PC-9 (cell line): ENCODE data around the gene APBA2.

Source experiments
- EZH2 ChIP-seq: fragments of 200-600 bp; sonication (generic); IDR thresholded peaks from 2 replicates; pipeline ENCODE4 v1.8.0; 2017; ENCODE audit warnings: antibody characterized with exemption, low read depth
- TF ChIP-seq, protein P1 (sequence below): fragments of 200-600 bp; sonication (generic); conservative IDR thresholded peaks from 2 replicates; pipeline ENCODE4 v1.6.1; 2017; ENCODE audit warnings: mixed run types, antibody characterized with exemption, mild to moderate bottlenecking, moderate library complexity

DNA sequence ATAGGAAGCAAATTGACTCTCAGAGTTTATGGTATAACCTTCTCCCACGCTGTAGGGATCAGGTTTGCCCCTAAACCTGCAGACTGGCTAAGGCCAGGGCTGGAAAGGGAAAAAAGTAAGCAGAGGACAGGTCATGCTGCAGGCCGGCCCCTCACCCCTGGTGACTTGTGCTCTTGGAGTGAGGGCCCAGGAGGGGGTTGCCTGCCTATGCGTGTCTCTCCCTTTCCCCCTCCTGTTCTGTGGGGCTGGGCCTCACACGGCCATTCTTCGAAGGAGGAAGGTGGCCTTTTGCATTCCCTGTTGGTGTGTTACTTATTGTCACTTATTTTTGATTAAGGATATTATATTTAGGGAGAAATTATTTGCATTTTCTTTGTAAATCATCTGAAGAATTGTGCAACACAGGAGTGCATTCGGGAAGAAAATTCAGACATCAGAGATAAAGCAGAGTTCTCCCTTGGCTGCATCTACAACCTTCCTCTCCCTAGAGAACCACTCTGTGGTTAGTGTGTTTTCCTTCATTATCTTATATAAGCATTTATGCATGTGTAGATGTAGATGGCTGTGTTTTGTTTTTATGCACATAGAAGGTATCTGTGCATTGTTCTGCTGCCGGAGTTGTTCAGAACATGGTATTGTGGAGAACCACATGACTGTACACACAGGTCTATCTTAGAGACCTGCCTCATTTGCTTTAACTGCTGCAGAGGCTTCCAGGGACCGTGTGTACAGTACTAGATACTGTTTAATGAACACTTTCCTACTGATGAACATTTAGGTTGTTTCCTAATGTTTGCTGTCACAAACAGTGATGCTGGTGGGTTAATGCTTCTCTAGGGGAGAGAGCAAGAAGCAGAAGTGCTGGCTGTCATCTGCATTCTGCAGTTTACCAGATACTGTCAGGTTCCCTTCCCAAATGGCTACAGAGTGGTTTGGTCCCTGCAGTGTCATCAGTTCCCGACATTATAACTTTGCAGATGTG, 133.5 kb downstream of the APBA2 start:
- TF ChIP-seq, protein P1, sequence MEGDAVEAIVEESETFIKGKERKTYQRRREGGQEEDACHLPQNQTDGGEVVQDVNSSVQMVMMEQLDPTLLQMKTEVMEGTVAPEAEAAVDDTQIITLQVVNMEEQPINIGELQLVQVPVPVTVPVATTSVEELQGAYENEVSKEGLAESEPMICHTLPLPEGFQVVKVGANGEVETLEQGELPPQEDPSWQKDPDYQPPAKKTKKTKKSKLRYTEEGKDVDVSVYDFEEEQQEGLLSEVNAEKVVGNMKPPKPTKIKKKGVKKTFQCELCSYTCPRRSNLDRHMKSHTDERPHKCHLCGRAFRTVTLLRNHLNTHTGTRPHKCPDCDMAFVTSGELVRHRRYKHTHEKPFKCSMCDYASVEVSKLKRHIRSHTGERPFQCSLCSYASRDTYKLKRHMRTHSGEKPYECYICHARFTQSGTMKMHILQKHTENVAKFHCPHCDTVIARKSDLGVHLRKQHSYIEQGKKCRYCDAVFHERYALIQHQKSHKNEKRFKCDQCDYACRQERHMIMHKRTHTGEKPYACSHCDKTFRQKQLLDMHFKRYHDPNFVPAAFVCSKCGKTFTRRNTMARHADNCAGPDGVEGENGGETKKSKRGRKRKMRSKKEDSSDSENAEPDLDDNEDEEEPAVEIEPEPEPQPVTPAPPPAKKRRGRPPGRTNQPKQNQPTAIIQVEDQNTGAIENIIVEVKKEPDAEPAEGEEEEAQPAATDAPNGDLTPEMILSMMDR: no peak
- TF ChIP-seq EZH2: no peak
